ENCODE measurements around the gene ITGB5. TPM values are rescaled to one million over a fixed set of nuclear protein-coding genes. Genes with fewer than 3 reads are reported as not detected.

Gene ITGB5
- total RNA-seq, 2 experiments from 2014 or later, result not detected

DNA sequence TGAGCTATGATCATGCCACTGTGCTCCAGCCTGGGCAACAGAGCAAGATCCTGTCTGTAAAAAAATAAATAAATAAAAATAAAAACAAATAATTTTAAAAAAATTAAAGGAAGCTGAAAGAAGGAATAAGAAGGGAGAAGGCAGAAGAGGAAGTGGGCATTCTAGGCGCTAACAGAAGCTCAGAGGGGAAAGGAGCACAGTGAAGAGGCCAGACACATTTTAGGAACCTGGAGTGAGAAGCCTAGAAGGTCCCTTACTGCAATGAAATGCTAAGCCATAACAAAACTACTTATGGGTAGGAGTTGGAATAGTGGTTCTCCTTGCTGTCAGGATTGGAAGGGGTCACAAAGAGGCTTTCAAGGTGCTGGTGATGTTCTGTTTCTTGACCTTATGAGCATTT is 64.0 kb downstream of the ITGB5 start:
- Histone ChIP-seq H2AFZ (ENCODE audit: low read length) (no peak overlapping the region), H3K9me2 (ENCODE audit: insufficient read depth, low read length) (no peaks in the 10 kb centered on the region), H3K79me2 (ENCODE audit: insufficient read depth, low read depth, low read length) (no peaks in the 10 kb centered on the region), H3K9me3 (ENCODE audit: low read length) (no peaks in the 10 kb centered on the region), H3K36me3 (ENCODE audit: insufficient read depth, low read length) (no peaks in the 10 kb centered on the region), H3K4me1 (ENCODE audit: insufficient read depth, low read length, poor library complexity, severe bottlenecking) (no peaks in the 10 kb centered on the region), H4K20me1 (ENCODE audit: insufficient read depth, low read length) (no peaks in the 10 kb centered on the region), H3K4me3 (ENCODE audit: low read depth, low read length, poor library complexity, severe bottlenecking) (no peak overlapping the region), H3K27ac (ENCODE audit: low read depth, low read length, poor library complexity, severe bottlenecking) (no peak overlapping the region), H3K4me2 (ENCODE audit: low read length) (no peak overlapping the region)
- ChIA-PET POLR2A (interaction anchor here (0.6 kb wide), 1 partner anchor 37 kb away, joined by 3 read pairs; no protein-coding TSS in a partner anchor), CTCF (ENCODE audit: unreplicated experiment) (no interaction called here)
- DNase-seq (ENCODE audit: low spot score), result no peak
- TF ChIP-seq, protein P1, sequence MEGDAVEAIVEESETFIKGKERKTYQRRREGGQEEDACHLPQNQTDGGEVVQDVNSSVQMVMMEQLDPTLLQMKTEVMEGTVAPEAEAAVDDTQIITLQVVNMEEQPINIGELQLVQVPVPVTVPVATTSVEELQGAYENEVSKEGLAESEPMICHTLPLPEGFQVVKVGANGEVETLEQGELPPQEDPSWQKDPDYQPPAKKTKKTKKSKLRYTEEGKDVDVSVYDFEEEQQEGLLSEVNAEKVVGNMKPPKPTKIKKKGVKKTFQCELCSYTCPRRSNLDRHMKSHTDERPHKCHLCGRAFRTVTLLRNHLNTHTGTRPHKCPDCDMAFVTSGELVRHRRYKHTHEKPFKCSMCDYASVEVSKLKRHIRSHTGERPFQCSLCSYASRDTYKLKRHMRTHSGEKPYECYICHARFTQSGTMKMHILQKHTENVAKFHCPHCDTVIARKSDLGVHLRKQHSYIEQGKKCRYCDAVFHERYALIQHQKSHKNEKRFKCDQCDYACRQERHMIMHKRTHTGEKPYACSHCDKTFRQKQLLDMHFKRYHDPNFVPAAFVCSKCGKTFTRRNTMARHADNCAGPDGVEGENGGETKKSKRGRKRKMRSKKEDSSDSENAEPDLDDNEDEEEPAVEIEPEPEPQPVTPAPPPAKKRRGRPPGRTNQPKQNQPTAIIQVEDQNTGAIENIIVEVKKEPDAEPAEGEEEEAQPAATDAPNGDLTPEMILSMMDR (conservative IDR thresholded peaks at IDR 0.05; ENCODE audit: low read length), result no peak
- no peak for TF ChIP-seq EZH2phosphoT487 (IDR thresholded peaks at IDR 0.05; ENCODE audit: borderline replicate concordance, low read depth, low read length)
- intact Hi-C loops (cut with micrococcal nuclease; ENCODE audit: unreplicated experiment), result no loop called here
- BruUV-seq (replicated peaks), result no TSS peak

- Histone ChIP-seq H3K36me3 (ENCODE audit: insufficient read depth, low read length) (no peaks in the 10 kb centered on the region), H3K4me2 (ENCODE audit: low read length) (no peak overlapping the region), H3K79me2 (ENCODE audit: insufficient read depth, low read depth, low read length) (no peaks in the 10 kb centered on the region), H2AFZ (ENCODE audit: low read length) (no peak overlapping the region), H3K4me1 (ENCODE audit: insufficient read depth, low read length, poor library complexity, severe bottlenecking) (no peaks in the 10 kb centered on the region), H4K20me1 (ENCODE audit: insufficient read depth, low read length) (no peaks in the 10 kb centered on the region), H3K9me2 (ENCODE audit: insufficient read depth, low read length) (no peaks in the 10 kb centered on the region), H3K27ac (ENCODE audit: low read depth, low read length, poor library complexity, severe bottlenecking) (no peak overlapping the region), H3K9me3 (ENCODE audit: low read length) (no peaks in the 10 kb centered on the region), H3K4me3 (ENCODE audit: low read depth, low read length, poor library complexity, severe bottlenecking) (no peak overlapping the region)
- CTCF ChIA-PET (ENCODE audit: unreplicated experiment), result no interaction called here
- POLR2A ChIA-PET, result no interaction called here
- BruUV-seq (replicated peaks), result no TSS peak
- intact Hi-C loops (cut with micrococcal nuclease; ENCODE audit: unreplicated experiment), result no loop called here
- TF ChIP-seq, protein P1 (conservative IDR thresholded peaks at IDR 0.05; ENCODE audit: low read length), result no peak
- TF ChIP-seq EZH2phosphoT487 (IDR thresholded peaks at IDR 0.05; ENCODE audit: borderline replicate concordance, low read depth, low read length), result no peak
- DNase-seq (ENCODE audit: low spot score), result no peak
Observed at GRCh38 chr3:124821356-124821755, 65.8 kb downstream of the ITGB5 start.

DNA sequence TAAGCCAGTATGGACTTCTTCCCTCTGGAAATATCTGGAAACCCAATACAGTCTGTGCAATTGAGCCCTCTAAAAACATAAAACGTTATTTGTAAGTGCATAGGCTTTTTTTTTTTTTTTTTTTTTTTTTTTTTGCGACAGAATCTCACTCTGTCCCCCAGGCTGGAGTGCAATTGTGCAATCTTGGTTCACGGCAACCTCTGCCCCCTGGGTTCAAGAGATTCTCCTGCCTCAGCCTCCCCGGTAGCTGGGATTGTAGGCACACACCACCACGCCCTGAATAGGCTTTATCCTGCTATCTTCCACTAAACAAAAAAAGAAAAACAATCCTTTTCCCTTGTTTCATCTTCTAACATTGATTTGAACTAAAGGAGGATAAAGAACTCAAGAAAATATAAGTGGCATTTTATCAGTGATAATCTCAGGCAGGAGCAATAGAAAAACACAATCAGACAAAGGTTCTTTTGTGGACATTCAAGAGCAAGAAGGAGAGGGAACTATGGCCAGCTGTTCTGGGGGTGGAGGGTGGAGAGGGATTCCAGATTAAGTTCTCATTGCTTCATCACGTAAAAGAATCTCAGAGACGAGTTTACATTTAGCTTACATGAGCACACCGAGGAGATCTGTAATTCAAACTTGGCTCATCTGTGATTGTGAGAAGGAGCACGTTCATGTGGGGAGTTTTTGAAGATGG is 68.6 kb downstream of the ITGB5 start:
- DNase-seq (ENCODE audit: low spot score), result no peak
- Histone ChIP-seq H2AFZ (ENCODE audit: low read length) (no peak overlapping the region), H4K20me1 (ENCODE audit: insufficient read depth, low read length) (no peaks in the 10 kb centered on the region), H3K27ac (ENCODE audit: low read depth, low read length, poor library complexity, severe bottlenecking) (no peak overlapping the region), H3K4me3 (ENCODE audit: low read depth, low read length, poor library complexity, severe bottlenecking) (no peak overlapping the region), H3K9me2 (ENCODE audit: insufficient read depth, low read length) (no peaks in the 10 kb centered on the region), H3K9me3 (ENCODE audit: low read length) (no peaks in the 10 kb centered on the region), H3K79me2 (ENCODE audit: insufficient read depth, low read depth, low read length) (no peaks in the 10 kb centered on the region), H3K36me3 (ENCODE audit: insufficient read depth, low read length) (no peaks in the 10 kb centered on the region), H3K4me1 (ENCODE audit: insufficient read depth, low read length, poor library complexity, severe bottlenecking) (no peaks in the 10 kb centered on the region), H3K4me2 (ENCODE audit: low read length) (no peak overlapping the region)
- intact Hi-C loops (cut with micrococcal nuclease; ENCODE audit: unreplicated experiment), result no loop called here
- TF ChIP-seq, protein P1 (conservative IDR thresholded peaks at IDR 0.05; ENCODE audit: low read length), result no peak
- TF ChIP-seq EZH2phosphoT487 (IDR thresholded peaks at IDR 0.05; ENCODE audit: borderline replicate concordance, low read depth, low read length), result no peak
- ChIA-PET CTCF (ENCODE audit: unreplicated experiment) (no interaction called here), POLR2A (interaction anchor here (0.6 kb wide), 1 partner anchor 966 kb away, joined by 4 read pairs; no protein-coding TSS in a partner anchor)
- no TSS peak for BruUV-seq (replicated peaks)
